Duodenal mucosa (tissue), 2 donors: Measurements from ENCODE around the gene NRXN3.
"Not testable (repeated sequence)": the region's sequence is repeated elsewhere in the genome, so short reads cannot be mapped to it uniquely, and the experiment has no call there.

Experiments used
- H3K27ac ChIP-seq: one replicate; pipeline ENCODE4 v1.7.0; 2013; ENCODE audit warnings: low read depth, low read length
- H3K27me3 ChIP-seq, 2 donors: one replicate each; pipeline ENCODE4 v1.7.0; 2013; ENCODE audit warnings: low read length in 2 of 2, control low read depth in 1 of 2; ENCODE audit not compliant: insufficient read depth in 2 of 2, control insufficient read depth in 1 of 2
- H3K36me3 ChIP-seq, 2 donors: one replicate each; pipeline ENCODE4 v1.7.0; 2013; ENCODE audit warnings: low read length in 2 of 2, control low read depth in 1 of 2; ENCODE audit not compliant: insufficient read depth in 2 of 2, control insufficient read depth in 1 of 2
- H3K4me1 ChIP-seq, 2 donors: one replicate each; pipeline ENCODE4 v1.7.0; 2013; ENCODE audit warnings: low read length in 2 of 2, control low read depth in 1 of 2; ENCODE audit not compliant: insufficient read depth in 2 of 2, control insufficient read depth in 1 of 2
- H3K4me3 ChIP-seq, 2 donors: one replicate each; pipeline ENCODE4 v1.7.0; 2013; ENCODE audit warnings: low read length in 2 of 2, low read depth in 1 of 2
- H3K9ac ChIP-seq, 2 donors: one replicate each; pipeline ENCODE4 v1.7.0; 2013; ENCODE audit warnings: low read length in 2 of 2, low read depth in 1 of 2
- H3K9me3 ChIP-seq, 2 donors: one replicate each; pipeline ENCODE4 v1.7.0; 2013; ENCODE audit warnings: low read length in 2 of 2, control low read depth in 1 of 2; ENCODE audit not compliant: control insufficient read depth in 1 of 2

NRXN3 gene

GRCh38 chr14:79091381-79091963, 921.3 kb downstream of the NRXN3 start:
- Histone ChIP-seq H3K36me3 (no peaks in the 10 kb centered on the region), H3K9ac (no peak overlapping the region), H3K27me3 (no peaks in the 10 kb centered on the region), H3K4me3 (no peak overlapping the region), H3K4me1 (no peaks in the 10 kb centered on the region), H3K9me3 (no peaks in the 10 kb centered on the region), H3K27ac (no peak overlapping the region)

- no peak overlapping the region for H3K27ac ChIP-seq
- H3K36me3 ChIP-seq: no peaks in the 10 kb centered on the region
- no peak overlapping the region for H3K4me3 ChIP-seq
- no peaks in the 10 kb centered on the region for H3K4me1 ChIP-seq
- no peak overlapping the region for H3K9ac ChIP-seq
- H3K9me3 ChIP-seq: no peaks in the 10 kb centered on the region
- H3K27me3 ChIP-seq: no peaks in the 10 kb centered on the region
Measured at GRCh38 chr14:79093531-79093930, 923.4 kb downstream of the NRXN3 start.

- Histone ChIP-seq H3K4me1 (no peaks in the 10 kb centered on the region), H3K4me3 (no peak overlapping the region), H3K27ac (no peak overlapping the region), H3K9me3 (no peaks in the 10 kb centered on the region), H3K27me3 (no peaks in the 10 kb centered on the region), H3K36me3 (no peaks in the 10 kb centered on the region), H3K9ac (no peak overlapping the region)
Measured at GRCh38 chr14:79094951-79095350, 924.8 kb downstream of the NRXN3 start.

- Histone ChIP-seq H3K9me3 (no peaks in the 10 kb centered on the region), H3K4me1 (no peaks in the 10 kb centered on the region), H3K36me3 (no peaks in the 10 kb centered on the region), H3K27ac (no peak overlapping the region), H3K27me3 (no peaks in the 10 kb centered on the region), H3K4me3 (no peak overlapping the region), H3K9ac (no peak overlapping the region)
Measured at GRCh38 chr14:79096811-79097210, 926.6 kb downstream of the NRXN3 start.

GRCh38 chr14:79098324-79098723, 928.2 kb downstream of the NRXN3 start:
- H3K27ac ChIP-seq: no peak overlapping the region
- no peaks in the 10 kb centered on the region for H3K4me1 ChIP-seq
- H3K9me3 ChIP-seq: no peaks in the 10 kb centered on the region
- H3K9ac ChIP-seq: no peak overlapping the region
- no peaks in the 10 kb centered on the region for H3K27me3 ChIP-seq
- no peak overlapping the region for H3K4me3 ChIP-seq
- H3K36me3 ChIP-seq: no peaks in the 10 kb centered on the region

GRCh38 chr14:79100578-79100977, 930.4 kb downstream of the NRXN3 start:
- Histone ChIP-seq H3K4me3 (no peak overlapping the region), H3K27me3 (no peaks in the 10 kb centered on the region), H3K9me3 (no peaks in the 10 kb centered on the region), H3K36me3 (no peaks in the 10 kb centered on the region), H3K27ac (no peak overlapping the region), H3K9ac (no peak overlapping the region), H3K4me1 (no peaks in the 10 kb centered on the region)

- no peaks in the 10 kb centered on the region for H3K27me3 ChIP-seq
- no peaks in the 10 kb centered on the region for H3K4me1 ChIP-seq
- no peaks in the 10 kb centered on the region for H3K9me3 ChIP-seq
- no peak overlapping the region for H3K9ac ChIP-seq
- H3K36me3 ChIP-seq: no peaks in the 10 kb centered on the region
- no peak overlapping the region for H3K4me3 ChIP-seq
- H3K27ac ChIP-seq: no peak overlapping the region
Measured at GRCh38 chr14:79101388-79101787, 931.2 kb downstream of the NRXN3 start.

- H3K27me3 ChIP-seq: no peaks in the 10 kb centered on the region
- H3K36me3 ChIP-seq: no peaks in the 10 kb centered on the region
- H3K27ac ChIP-seq: no peak overlapping the region
- no peaks in the 10 kb centered on the region for H3K4me1 ChIP-seq
- no peak overlapping the region for H3K9ac ChIP-seq
- no peak overlapping the region for H3K4me3 ChIP-seq
- H3K9me3 ChIP-seq: no peaks in the 10 kb centered on the region
Measured at GRCh38 chr14:79103764-79104163, 933.6 kb downstream of the NRXN3 start.

- H3K4me1 ChIP-seq, H3K36me3 ChIP-seq, H3K27ac ChIP-seq, H3K4me3 ChIP-seq, H3K9ac ChIP-seq, H3K27me3 ChIP-seq, H3K9me3 ChIP-seq: not testable (repeated sequence)
Measured at GRCh38 chr14:79110564-79110963, 940.4 kb downstream of the NRXN3 start.

GRCh38 chr14:79111987-79112501, 941.9 kb downstream of the NRXN3 start:
- H3K4me3 ChIP-seq: no peak overlapping the region
- H3K36me3 ChIP-seq: no peaks in the 10 kb centered on the region
- no peak overlapping the region for H3K27ac ChIP-seq
- H3K27me3 ChIP-seq: no peaks in the 10 kb centered on the region
- H3K9ac ChIP-seq: no peak overlapping the region
- no peaks in the 10 kb centered on the region for H3K9me3 ChIP-seq
- no peaks in the 10 kb centered on the region for H3K4me1 ChIP-seq

- H3K9me3 ChIP-seq: no peaks in the 10 kb centered on the region
- H3K4me1 ChIP-seq: no peaks in the 10 kb centered on the region
- no peak overlapping the region for H3K4me3 ChIP-seq
- no peak overlapping the region for H3K27ac ChIP-seq
- H3K27me3 ChIP-seq: no peaks in the 10 kb centered on the region
- no peak overlapping the region for H3K9ac ChIP-seq
- H3K36me3 ChIP-seq: no peaks in the 10 kb centered on the region
Measured at GRCh38 chr14:79117561-79117960, 947.4 kb downstream of the NRXN3 start.
